GM12878 (cell line): ENCODE results near the gene FBXL17. TPM values are rescaled to one million over a fixed set of nuclear protein-coding genes. Genes with fewer than 3 reads are reported as not detected.

ENCODE experiments used
- ESRRA ChIP-seq: IDR thresholded peaks from 2 replicates; pipeline ENCODE4 v1.6.1; 2012; ENCODE audit warnings: mild to moderate bottlenecking, low read length, improper control_type of control experiment
- KDM1A ChIP-seq: fragments of 200-600 bp; sonication (generic); IDR thresholded peaks from 2 replicates; pipeline ENCODE4 v1.6.1; 2016; ENCODE audit warnings: borderline replicate concordance
- PML ChIP-seq: IDR thresholded peaks from 2 replicates; pipeline ENCODE4 v1.6.1; 2012; ENCODE audit warnings: low read length, inconsistent platforms
- POLR2AphosphoS2 ChIP-seq: IDR thresholded peaks from 2 replicates; pipeline ENCODE4 v1.6.1; 2011; ENCODE audit warnings: low read depth, mild to moderate bottlenecking, low read length, improper control_type of control experiment, moderate library complexity
- STAT3 ChIP-seq: IDR thresholded peaks from 2 replicates; pipeline ENCODE4 v1.6.1; 2011; ENCODE audit warnings: low read depth, low read length, improper control_type of control experiment
- TCF12 ChIP-seq: IDR thresholded peaks from 2 replicates; pipeline ENCODE4 v1.6.1; 2011; ENCODE audit warnings: low read depth, mild to moderate bottlenecking, low read length
- ZNF217 ChIP-seq: fragments of 450-650 bp; IDR thresholded peaks from 2 replicates; pipeline ENCODE4 v1.6.1; 2017; ENCODE audit warnings: antibody characterized with exemption, mild to moderate bottlenecking
- polyA plus RNA-seq, 11 experiments: library from polyadenylated mRNA; depleted of rRNA in 4 of 11; unstranded in 6 of 11; stranded (reverse) in 5 of 11; fragments of >200 nt; fragmentation: Nextera tagmentation in 4 of 11; fragmentation: Illumina TruSeq in 1 of 11; extraction: Ambion mirVana in 4 of 11; extraction: Trizol in 1 of 11; gene quantifications; 1 replicate in 1 of 11; 2 replicates in 10 of 11; pipeline versions ENCODE4 v1.2.1 to v1.2.3, GENCODE V29; 2011 to 2016; ENCODE audit warnings: inconsistent platforms in 2 of 11, missing spikeins in 2 of 11, low read depth in 1 of 11
- total RNA-seq, 4 experiments: library from RNA; depleted of rRNA in 3 of 4; stranded (reverse); fragments of >200 nt in 3 of 4; fragmentation: Illumina TruSeq in 1 of 4; extraction: Trizol in 1 of 4; gene quantifications; 2 replicates each; pipeline versions ENCODE4 v1.2.1 to v1.2.3, GENCODE V29; 2013 to 2021
- TF ChIP-seq, protein P1 (sequence below): fragments of 450-650 bp; IDR thresholded peaks from 2 replicates; pipeline ENCODE4 v1.6.1; 2017; ENCODE audit warnings: antibody characterized with exemption, mild to moderate bottlenecking, moderate library complexity
- TF ChIP-seq, protein P2 (sequence below): IDR thresholded peaks from 2 replicates; pipeline ENCODE4 v1.6.1; 2012; ENCODE audit warnings: mild to moderate bottlenecking, low read depth, low read length
- TF ChIP-seq, protein P3 (sequence below): fragments of 450-650 bp; IDR thresholded peaks from 2 replicates; pipeline ENCODE4 v1.6.1; 2017; ENCODE audit warnings: mild to moderate bottlenecking, moderate library complexity

The FBXL17 gene
- total and polyA plus RNA-seq, 10 of the 15 experiments (the other 5 are each of a cell fraction or from before 2014, with no cell fraction given): 0.88 to 9.0 (median 4.4) TPM

DNA sequence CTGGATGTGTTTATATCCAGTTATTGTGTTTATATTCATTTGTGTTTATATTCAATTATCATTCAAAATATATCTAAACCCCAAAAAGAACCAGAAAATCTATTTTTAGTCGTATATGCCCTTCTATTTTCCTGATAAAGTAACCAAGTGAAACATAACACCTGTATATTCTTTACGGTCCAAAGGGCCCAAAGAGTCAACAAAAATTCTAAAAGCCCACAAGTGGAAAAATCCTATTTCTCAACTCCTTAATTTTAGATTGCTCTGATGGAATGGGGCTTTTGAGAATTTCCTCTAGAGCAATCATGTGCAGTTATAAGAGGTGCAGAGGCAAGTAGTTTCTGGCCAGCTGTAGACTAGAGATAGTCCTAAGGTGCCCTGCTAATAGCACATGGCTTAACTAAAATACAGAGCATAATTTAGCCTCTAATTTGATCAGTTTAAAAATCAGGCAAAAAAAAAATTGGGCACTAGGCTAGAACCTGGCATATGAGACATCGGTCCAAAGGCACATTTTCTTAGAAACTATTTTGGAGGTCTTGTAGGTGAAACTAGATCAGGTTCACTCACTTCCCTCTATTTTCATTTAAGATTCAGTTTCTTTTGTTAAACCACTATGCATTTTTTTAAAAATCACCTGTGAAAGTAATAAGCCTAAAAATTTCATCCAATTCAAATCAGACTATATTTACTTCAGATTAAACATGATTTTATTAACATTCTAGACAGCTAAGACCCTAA, 256.0 kb downstream of the FBXL17 start (continued):
- TF ChIP-seq, protein P1, sequence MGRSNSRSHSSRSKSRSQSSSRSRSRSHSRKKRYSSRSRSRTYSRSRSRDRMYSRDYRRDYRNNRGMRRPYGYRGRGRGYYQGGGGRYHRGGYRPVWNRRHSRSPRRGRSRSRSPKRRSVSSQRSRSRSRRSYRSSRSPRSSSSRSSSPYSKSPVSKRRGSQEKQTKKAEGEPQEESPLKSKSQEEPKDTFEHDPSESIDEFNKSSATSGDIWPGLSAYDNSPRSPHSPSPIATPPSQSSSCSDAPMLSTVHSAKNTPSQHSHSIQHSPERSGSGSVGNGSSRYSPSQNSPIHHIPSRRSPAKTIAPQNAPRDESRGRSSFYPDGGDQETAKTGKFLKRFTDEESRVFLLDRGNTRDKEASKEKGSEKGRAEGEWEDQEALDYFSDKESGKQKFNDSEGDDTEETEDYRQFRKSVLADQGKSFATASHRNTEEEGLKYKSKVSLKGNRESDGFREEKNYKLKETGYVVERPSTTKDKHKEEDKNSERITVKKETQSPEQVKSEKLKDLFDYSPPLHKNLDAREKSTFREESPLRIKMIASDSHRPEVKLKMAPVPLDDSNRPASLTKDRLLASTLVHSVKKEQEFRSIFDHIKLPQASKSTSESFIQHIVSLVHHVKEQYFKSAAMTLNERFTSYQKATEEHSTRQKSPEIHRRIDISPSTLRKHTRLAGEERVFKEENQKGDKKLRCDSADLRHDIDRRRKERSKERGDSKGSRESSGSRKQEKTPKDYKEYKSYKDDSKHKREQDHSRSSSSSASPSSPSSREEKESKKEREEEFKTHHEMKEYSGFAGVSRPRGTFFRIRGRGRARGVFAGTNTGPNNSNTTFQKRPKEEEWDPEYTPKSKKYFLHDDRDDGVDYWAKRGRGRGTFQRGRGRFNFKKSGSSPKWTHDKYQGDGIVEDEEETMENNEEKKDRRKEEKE: no peak
- TF ChIP-seq STAT3: no peak
- TF ChIP-seq, protein P2, sequence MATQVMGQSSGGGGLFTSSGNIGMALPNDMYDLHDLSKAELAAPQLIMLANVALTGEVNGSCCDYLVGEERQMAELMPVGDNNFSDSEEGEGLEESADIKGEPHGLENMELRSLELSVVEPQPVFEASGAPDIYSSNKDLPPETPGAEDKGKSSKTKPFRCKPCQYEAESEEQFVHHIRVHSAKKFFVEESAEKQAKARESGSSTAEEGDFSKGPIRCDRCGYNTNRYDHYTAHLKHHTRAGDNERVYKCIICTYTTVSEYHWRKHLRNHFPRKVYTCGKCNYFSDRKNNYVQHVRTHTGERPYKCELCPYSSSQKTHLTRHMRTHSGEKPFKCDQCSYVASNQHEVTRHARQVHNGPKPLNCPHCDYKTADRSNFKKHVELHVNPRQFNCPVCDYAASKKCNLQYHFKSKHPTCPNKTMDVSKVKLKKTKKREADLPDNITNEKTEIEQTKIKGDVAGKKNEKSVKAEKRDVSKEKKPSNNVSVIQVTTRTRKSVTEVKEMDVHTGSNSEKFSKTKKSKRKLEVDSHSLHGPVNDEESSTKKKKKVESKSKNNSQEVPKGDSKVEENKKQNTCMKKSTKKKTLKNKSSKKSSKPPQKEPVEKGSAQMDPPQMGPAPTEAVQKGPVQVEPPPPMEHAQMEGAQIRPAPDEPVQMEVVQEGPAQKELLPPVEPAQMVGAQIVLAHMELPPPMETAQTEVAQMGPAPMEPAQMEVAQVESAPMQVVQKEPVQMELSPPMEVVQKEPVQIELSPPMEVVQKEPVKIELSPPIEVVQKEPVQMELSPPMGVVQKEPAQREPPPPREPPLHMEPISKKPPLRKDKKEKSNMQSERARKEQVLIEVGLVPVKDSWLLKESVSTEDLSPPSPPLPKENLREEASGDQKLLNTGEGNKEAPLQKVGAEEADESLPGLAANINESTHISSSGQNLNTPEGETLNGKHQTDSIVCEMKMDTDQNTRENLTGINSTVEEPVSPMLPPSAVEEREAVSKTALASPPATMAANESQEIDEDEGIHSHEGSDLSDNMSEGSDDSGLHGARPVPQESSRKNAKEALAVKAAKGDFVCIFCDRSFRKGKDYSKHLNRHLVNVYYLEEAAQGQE: no peak
- TF ChIP-seq ZNF217: no peak
- TF ChIP-seq, protein P3, sequence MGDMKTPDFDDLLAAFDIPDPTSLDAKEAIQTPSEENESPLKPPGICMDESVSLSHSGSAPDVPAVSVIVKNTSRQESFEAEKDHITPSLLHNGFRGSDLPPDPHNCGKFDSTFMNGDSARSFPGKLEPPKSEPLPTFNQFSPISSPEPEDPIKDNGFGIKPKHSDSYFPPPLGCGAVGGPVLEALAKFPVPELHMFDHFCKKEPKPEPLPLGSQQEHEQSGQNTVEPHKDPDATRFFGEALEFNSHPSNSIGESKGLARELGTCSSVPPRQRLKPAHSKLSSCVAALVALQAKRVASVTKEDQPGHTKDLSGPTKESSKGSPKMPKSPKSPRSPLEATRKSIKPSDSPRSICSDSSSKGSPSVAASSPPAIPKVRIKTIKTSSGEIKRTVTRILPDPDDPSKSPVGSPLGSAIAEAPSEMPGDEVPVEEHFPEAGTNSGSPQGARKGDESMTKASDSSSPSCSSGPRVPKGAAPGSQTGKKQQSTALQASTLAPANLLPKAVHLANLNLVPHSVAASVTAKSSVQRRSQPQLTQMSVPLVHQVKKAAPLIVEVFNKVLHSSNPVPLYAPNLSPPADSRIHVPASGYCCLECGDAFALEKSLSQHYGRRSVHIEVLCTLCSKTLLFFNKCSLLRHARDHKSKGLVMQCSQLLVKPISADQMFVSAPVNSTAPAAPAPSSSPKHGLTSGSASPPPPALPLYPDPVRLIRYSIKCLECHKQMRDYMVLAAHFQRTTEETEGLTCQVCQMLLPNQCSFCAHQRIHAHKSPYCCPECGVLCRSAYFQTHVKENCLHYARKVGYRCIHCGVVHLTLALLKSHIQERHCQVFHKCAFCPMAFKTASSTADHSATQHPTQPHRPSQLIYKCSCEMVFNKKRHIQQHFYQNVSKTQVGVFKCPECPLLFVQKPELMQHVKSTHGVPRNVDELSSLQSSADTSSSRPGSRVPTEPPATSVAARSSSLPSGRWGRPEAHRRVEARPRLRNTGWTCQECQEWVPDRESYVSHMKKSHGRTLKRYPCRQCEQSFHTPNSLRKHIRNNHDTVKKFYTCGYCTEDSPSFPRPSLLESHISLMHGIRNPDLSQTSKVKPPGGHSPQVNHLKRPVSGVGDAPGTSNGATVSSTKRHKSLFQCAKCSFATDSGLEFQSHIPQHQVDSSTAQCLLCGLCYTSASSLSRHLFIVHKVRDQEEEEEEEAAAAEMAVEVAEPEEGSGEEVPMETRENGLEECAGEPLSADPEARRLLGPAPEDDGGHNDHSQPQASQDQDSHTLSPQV: no peak
- no peak for TF ChIP-seq KDM1A
- no peak for TF ChIP-seq PML
- TF ChIP-seq TCF12: no peak
- no peak for TF ChIP-seq POLR2AphosphoS2
- TF ChIP-seq ESRRA: no peak
